ENCODE results near the gene CHERP.

- TF ChIP-seq GATA3 (IDR thresholded peaks at IDR 0.05; ENCODE audit: borderline replicate concordance) (no peak), MAZ (IDR thresholded peaks at IDR 0.05; ENCODE audit: borderline replicate concordance, low read depth, low read length) (no peak), SMC3 (IDR thresholded peaks at IDR 0.05) (no peak), POLR2A (IDR thresholded peaks at IDR 0.05; ENCODE audit: low read length) (no peak), CTCF (IDR thresholded peaks at IDR 0.05) (no peak), ZFP36 (IDR thresholded peaks at IDR 0.05; ENCODE audit: borderline replicate concordance, partially characterized antibody) (no peak), REST (IDR thresholded peaks at IDR 0.05) (no peak), NFE2L2 (conservative IDR thresholded peaks at IDR 0.05; ENCODE audit: low read length) (no peak), CHD4 (IDR thresholded peaks at IDR 0.05; ENCODE audit: borderline replicate concordance) (no peak)
Measured at GRCh38 chr19:16520986-16521624, 21.1 kb downstream of the CHERP start.
